Testis (tissue), 3 donors: ENCODE data around the gene PLEKHO2. TPM values are rescaled to one million over a fixed set of nuclear protein-coding genes. Genes with fewer than 3 reads are reported as not detected.

Experiments used
- DNase-seq: peaks from one replicate; pipeline ENCODE4 v3.0.0-alpha.2; 2019
- H3K27ac ChIP-seq, 2 donors: fragments of 200-600 bp; sonication (generic); one replicate each; pipeline ENCODE4 v1.5.1; 2019
- H3K27me3 ChIP-seq: fragments of 200-600 bp; sonication (generic); one replicate; pipeline ENCODE4 v1.5.1; 2019
- H3K36me3 ChIP-seq: fragments of 200-600 bp; sonication (generic); one replicate; pipeline ENCODE4 v1.5.1; 2017; ENCODE audit warnings: low read depth; ENCODE audit errors: missing control alignments
- H3K4me1 ChIP-seq: fragments of 200-600 bp; sonication (generic); one replicate; pipeline ENCODE4 v1.5.1; 2019
- H3K4me3 ChIP-seq, 2 donors: fragments of 200-600 bp; sonication (generic); one replicate each; pipeline ENCODE4 v1.5.1; 2017 to 2019
- H3K9me3 ChIP-seq: fragments of 200-600 bp; sonication (generic); one replicate; pipeline ENCODE4 v1.5.1; 2017
- POLR2A ChIP-seq: fragments of 450-650 bp; IDR thresholded peaks from one replicate; pipeline ENCODE4 v1.6.1; 2017; ENCODE audit warnings: antibody characterized with exemption, mild to moderate bottlenecking, moderate library complexity
- WGBS, 2 donors: methylation state at CpG; one replicate each; pipeline ENCODE4 v1.1.5; 2018; 5-methylcytosine and 5-hydroxymethylcytosine counted together
- intact Hi-C: fragments of 100-400 bp; cut with DNase I; formaldehyde crosslinking; loops from one replicate; pipeline ENCODE4 v1.15.1; 2023; ENCODE audit warnings: low total_unique reads
- polyA plus RNA-seq: library from polyadenylated mRNA; stranded (reverse); fragments of 350-450 nt; fragmentation: Illumina TruSeq; extraction: RNeasy Lipid Tissue Mini Kit (QIAGEN cat#74804); gene quantifications from one replicate; pipeline ENCODE4 v1.2.3, GENCODE V29; 2014; ENCODE audit warnings: low read depth, low replicate concordance; ENCODE audit not compliant: insufficient read depth
- total RNA-seq, 2 donors: library from RNA; depleted of rRNA; stranded (reverse); fragments of >200 nt; gene quantifications; one replicate each; pipeline ENCODE4 v1.2.3, GENCODE V29; 2016
- TF ChIP-seq, protein P1 (sequence below), 3 experiments: fragments of 450-650 bp in 2 of 3; fragments of 200-600 bp in 1 of 3; sonication (generic) in 1 of 3; IDR thresholded peaks; one replicate each; pipeline ENCODE4 v1.5.1; 2016 to 2019; ENCODE audit warnings: antibody characterized with exemption in 3 of 3, mild to moderate bottlenecking in 2 of 3, moderate library complexity in 1 of 3

Gene PLEKHO2
- total and polyA plus RNA-seq, 3 donors from 2014 or later = 17.2 to 28.9 (median 19.3) TPM

DNA sequence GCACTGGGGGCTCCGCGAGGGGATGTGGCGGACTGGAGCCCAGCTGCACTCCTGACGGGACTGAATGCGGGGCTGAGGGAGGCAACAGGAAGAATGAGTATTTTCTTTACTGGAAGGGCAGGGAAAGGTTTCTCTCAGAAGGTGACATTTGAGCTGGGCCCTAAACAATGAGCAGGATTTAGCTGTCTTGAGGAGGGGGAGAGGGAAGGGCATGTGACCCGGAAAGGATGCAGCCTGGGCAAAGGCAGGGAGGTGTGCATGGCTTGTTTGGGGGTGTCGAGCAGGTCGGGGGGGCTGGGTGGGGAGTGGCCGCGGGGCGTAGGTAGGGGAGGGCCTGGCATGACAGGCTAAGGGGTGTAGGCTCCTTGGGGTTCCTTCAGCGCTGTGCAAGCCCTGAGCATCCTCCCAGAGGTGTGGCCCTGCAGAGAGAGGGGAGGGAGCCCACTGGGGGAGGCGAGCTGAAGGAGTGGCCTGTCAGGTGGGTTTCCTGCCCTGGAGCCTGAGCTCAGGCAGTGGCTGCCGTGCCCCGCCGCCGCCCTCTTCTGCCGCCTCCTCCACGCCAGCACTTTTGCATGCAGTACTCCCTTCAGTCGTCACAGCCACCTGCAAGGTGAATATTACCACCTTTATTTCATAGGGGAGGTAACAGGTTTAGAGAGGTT, 52.8 kb downstream of the PLEKHO2 start:
- no peak for TF ChIP-seq POLR2A
- TF ChIP-seq, protein P1, sequence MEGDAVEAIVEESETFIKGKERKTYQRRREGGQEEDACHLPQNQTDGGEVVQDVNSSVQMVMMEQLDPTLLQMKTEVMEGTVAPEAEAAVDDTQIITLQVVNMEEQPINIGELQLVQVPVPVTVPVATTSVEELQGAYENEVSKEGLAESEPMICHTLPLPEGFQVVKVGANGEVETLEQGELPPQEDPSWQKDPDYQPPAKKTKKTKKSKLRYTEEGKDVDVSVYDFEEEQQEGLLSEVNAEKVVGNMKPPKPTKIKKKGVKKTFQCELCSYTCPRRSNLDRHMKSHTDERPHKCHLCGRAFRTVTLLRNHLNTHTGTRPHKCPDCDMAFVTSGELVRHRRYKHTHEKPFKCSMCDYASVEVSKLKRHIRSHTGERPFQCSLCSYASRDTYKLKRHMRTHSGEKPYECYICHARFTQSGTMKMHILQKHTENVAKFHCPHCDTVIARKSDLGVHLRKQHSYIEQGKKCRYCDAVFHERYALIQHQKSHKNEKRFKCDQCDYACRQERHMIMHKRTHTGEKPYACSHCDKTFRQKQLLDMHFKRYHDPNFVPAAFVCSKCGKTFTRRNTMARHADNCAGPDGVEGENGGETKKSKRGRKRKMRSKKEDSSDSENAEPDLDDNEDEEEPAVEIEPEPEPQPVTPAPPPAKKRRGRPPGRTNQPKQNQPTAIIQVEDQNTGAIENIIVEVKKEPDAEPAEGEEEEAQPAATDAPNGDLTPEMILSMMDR (IDR thresholded peaks at IDR 0.05) = no peak
- no peak for DNase-seq
- Histone ChIP-seq H3K4me1 (peaks cover 71% of the 10 kb centered on the region), H3K9me3 (no peaks in the 10 kb centered on the region), H3K27me3 (no peaks in the 10 kb centered on the region), H3K36me3 (no peaks in the 10 kb centered on the region), H3K4me3 (peak overlapping the region; percentile 23 to 38), H3K27ac (peak overlapping the region; percentile 85 to 86)
- WGBS, 2 donors = 31 to 42% methylated on average over 16 of the region's 20 CpGs
- intact Hi-C loops = no loop called here

DNA sequence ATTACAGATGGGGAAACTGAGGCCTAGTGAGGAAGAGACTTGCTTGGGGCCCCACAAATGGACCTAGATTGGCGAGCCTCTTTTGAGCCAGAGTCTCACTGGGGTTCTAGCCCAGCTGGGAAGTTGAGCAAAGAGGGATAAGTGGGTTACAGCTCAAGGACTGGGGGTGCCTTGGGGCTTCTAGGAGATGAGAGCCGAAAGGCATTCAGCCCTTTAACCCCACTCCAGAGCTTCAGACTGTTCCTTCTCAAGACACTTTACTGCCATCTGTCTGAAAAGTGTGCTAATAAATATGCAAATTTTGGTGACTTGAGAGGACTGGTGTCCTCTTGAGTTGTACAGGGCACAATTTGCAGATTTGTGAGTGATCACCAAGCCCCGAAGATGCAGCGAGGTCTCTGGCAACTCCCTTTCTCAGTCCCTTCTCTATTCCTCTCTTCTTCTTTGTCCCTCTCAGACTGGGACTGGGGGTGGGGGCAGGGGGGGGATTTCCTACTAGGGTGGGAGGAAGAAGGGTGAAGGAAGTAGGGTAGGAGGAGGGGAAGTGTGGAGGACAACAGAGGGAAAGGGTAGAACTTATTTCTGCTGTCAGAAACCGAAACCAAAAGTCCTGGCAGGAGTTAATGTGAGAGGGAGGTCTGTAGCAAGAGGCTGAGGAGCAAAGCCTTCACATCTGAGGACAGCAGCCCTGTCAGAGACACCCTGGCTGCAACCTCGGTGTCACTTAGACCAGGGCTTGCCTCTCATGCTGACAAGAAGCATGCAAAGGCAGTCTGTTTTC, 53.8 kb downstream of the PLEKHO2 start:
- H3K4me1 ChIP-seq = peaks cover 72% of the 10 kb centered on the region
- intact Hi-C loops = no loop called here
- peak overlapping the region; percentile 85 to 86 for H3K27ac ChIP-seq
- no peaks in the 10 kb centered on the region for H3K36me3 ChIP-seq
- WGBS, 2 donors = 27 to 32% methylated on average over 6 of the region's 6 CpGs
- H3K4me3 ChIP-seq = no peak overlapping the region
- DNase-seq = no peak
- H3K27me3 ChIP-seq = no peaks in the 10 kb centered on the region
- TF ChIP-seq, protein P1 (IDR thresholded peaks at IDR 0.05) = no peak
- no peak for TF ChIP-seq POLR2A
- H3K9me3 ChIP-seq = no peaks in the 10 kb centered on the region

DNA sequence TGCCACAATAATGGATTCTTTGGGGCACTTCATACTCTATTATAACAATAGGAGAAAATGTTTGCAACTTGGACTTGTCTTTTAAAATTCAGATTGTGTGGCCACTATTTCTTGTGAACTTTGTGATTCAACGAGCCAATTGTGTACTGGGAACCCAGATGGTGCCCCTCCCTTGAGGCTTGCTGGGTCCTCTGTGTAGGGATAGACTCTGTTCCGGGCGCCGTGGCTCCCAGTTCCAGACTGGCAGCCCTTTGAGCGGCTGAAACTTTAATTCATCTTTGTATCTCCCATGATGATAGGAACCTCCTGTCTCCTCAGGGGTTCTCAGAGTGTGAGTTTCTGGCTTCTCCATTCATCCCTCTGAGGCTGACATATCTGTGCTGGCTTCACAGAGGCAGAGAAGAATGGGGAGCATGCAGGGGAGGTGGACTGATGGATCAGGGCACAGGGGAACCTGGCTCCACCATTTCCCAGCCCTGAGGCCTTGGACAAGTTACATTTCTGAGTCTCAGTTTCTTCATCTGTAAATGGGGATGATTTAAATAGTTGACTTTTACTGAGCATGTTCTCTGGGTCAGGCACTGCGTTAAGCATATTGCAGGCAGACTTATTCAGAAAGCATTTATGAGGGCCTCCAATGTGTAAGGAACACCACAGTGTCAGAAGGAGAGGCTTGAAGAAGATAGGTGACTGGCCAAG, 54.8 kb downstream of the PLEKHO2 start:
- WGBS, 2 donors = 39 to 71% methylated on average over 6 of the region's 6 CpGs
- no peaks in the 10 kb centered on the region for H3K27me3 ChIP-seq
- H3K36me3 ChIP-seq = no peaks in the 10 kb centered on the region
- H3K4me3 ChIP-seq = no peak overlapping the region
- peaks cover 72% of the 10 kb centered on the region for H3K4me1 ChIP-seq
- peak overlapping the region; percentile 85 to 86 for H3K27ac ChIP-seq
- H3K9me3 ChIP-seq = no peaks in the 10 kb centered on the region
- DNase-seq = no peak
- TF ChIP-seq, protein P1 (IDR thresholded peaks at IDR 0.05) = no peak
- TF ChIP-seq POLR2A = no peak
- intact Hi-C loops = no loop called here

DNA sequence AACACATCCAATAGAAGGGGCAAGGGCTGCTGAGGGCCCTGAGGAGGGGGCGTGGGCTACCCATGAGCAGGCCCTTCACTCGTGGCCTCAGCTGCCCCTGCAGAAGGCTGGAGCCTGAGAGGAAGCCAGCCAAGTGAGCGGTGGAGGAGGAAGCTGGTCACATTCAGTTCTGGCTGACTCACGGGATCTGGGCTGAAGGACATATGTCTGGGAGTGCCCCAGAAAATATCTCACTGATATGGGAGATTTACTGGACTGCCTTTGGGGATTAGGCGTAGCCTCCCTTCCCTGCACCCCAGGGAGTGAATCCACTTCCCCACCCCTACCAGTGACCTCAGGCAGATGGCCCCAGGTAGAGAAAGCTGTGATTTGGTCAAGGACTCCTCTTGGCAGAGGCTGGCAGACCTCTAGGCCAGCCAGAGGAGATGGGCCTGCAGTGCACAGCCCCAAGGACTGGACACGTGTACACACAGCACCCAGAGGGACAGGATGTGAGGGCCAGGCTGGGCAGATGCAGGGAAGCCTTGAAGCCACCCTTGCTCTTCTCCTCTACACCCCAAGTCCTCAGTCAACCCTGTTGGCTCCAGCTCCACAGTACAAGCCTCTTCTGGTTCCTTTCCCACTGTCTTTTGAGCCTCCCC, 55.8 kb downstream of the PLEKHO2 start:
- peak; percentile 93 for DNase-seq
- Histone ChIP-seq H3K9me3 (no peaks in the 10 kb centered on the region), H3K27ac (peak overlapping the region; percentile 85 to 86), H3K4me1 (peaks cover 69% of the 10 kb centered on the region), H3K36me3 (no peaks in the 10 kb centered on the region), H3K4me3 (no peak overlapping the region), H3K27me3 (no peaks in the 10 kb centered on the region)
- intact Hi-C loops = no loop called here
- no peak for TF ChIP-seq POLR2A
- TF ChIP-seq, protein P1 (IDR thresholded peaks at IDR 0.05) = no peak
- 18 to 46% methylated on average over 4 to 6 of the region's 6 CpGs for WGBS, 2 donors
